Measurements from ENCODE around the gene MTG2.

GRCh38 chr20:62147125-62147524, 35.7 kb upstream of the MTG2 start:
- TF ChIP-seq ESRRA (IDR thresholded peaks at IDR 0.05; ENCODE audit: low read length): no peak
- no peak for TF ChIP-seq ASH2L (IDR thresholded peaks at IDR 0.05; ENCODE audit: borderline replicate concordance, low read depth)
- TF ChIP-seq, protein P1, sequence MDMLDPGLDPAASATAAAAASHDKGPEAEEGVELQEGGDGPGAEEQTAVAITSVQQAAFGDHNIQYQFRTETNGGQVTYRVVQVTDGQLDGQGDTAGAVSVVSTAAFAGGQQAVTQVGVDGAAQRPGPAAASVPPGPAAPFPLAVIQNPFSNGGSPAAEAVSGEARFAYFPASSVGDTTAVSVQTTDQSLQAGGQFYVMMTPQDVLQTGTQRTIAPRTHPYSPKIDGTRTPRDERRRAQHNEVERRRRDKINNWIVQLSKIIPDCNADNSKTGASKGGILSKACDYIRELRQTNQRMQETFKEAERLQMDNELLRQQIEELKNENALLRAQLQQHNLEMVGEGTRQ (IDR thresholded peaks at IDR 0.05; ENCODE audit: borderline replicate concordance, low read depth, low read length): no peak
- no peak for TF ChIP-seq CEBPB (IDR thresholded peaks at IDR 0.05; ENCODE audit: borderline replicate concordance in 1 of 2, low read depth in 2 of 2, low read length in 2 of 2)

All from GM12878 (cell line).